CD14-positive monocyte (primary cell): ENCODE data around the gene RGS11. TPM values are rescaled to one million over a fixed set of nuclear protein-coding genes. Genes with fewer than 3 reads are reported as not detected.

Experiments
- DNase-seq, 3 donors: peaks; one replicate each; pipeline ENCODE4 v3.0.0-alpha.2; 2011 to 2022
- H2AFZ ChIP-seq: 2 replicates; pipeline ENCODE4 v1.6.0; 2012; ENCODE audit warnings: mild to moderate bottlenecking, low read depth, low read length, inconsistent platforms; ENCODE audit not compliant: insufficient read depth, poor library complexity, severe bottlenecking
- H3K27ac ChIP-seq, 2 donors: 1 replicate in 1 of 2; 2 replicates in 1 of 2; pipeline ENCODE4 v1.5.1; 2012 to 2013; ENCODE audit warnings: low read length in 2 of 2, control low read depth in 1 of 2, inconsistent platforms in 1 of 2, low read depth in 1 of 2, mild to moderate bottlenecking in 1 of 2
- H3K27me3 ChIP-seq, 2 donors: one replicate each; pipeline versions ENCODE4 v1.6.0 to v1.6.1; 2011 to 2013; ENCODE audit warnings: low read length in 2 of 2; ENCODE audit not compliant: control insufficient read depth in 2 of 2, insufficient read depth in 2 of 2
- H3K36me3 ChIP-seq, 2 donors: replicated peaks in 1 of 2; 1 replicate in 1 of 2; 2 replicates in 1 of 2; pipeline versions ENCODE4 v1.5.1 to v1.6.1; 2012 to 2013; ENCODE audit warnings: low read length in 2 of 2, control low read depth in 1 of 2, inconsistent platforms in 1 of 2, mild to moderate bottlenecking in 1 of 2; ENCODE audit not compliant: insufficient read depth in 2 of 2, control insufficient read depth in 1 of 2
- H3K4me1 ChIP-seq, 2 donors: 1 replicate in 1 of 2; 2 replicates in 1 of 2; pipeline versions ENCODE4 v1.5.1 to v1.6.1; 2012 to 2013; ENCODE audit warnings: low read length in 2 of 2, control low read depth in 1 of 2, inconsistent platforms in 1 of 2, mild to moderate bottlenecking in 1 of 2, moderate library complexity in 1 of 2; ENCODE audit not compliant: insufficient read depth in 2 of 2, control insufficient read depth in 1 of 2
- H3K4me2 ChIP-seq: replicated peaks from 2 replicates; pipeline ENCODE3; 2012; ENCODE audit warnings: low read length, moderate library complexity, mild to moderate bottlenecking; ENCODE audit not compliant: poor library complexity, severe bottlenecking; ENCODE audit errors: extremely low read depth
- H3K4me3 ChIP-seq, 3 experiments: fragments of 200-600 bp in 1 of 3; sonication (generic) in 1 of 3; replicated peaks in 1 of 3; 1 replicate in 2 of 3; 2 replicates in 1 of 3; pipeline ENCODE4 v1.5.1; 2011 to 2013; ENCODE audit warnings: low read length in 3 of 3, mild to moderate bottlenecking in 3 of 3, control low read depth in 2 of 3, low read depth in 2 of 3, inconsistent platforms in 1 of 3, moderate library complexity in 1 of 3
- H3K79me2 ChIP-seq: 2 replicates; pipeline ENCODE4 v1.6.0; 2012; ENCODE audit warnings: mild to moderate bottlenecking, control low read depth, inconsistent platforms, low read length, moderate library complexity; ENCODE audit not compliant: insufficient read depth
- H3K9ac ChIP-seq: 2 replicates; pipeline ENCODE4 v1.6.0; 2017; ENCODE audit warnings: low read length, mild to moderate bottlenecking; ENCODE audit not compliant: insufficient read depth, poor library complexity, severe bottlenecking
- H3K9me3 ChIP-seq, 2 donors: replicated peaks in 1 of 2; 1 replicate in 1 of 2; 2 replicates in 1 of 2; pipeline versions ENCODE4 v1.5.1 to v1.6.1; 2012 to 2013; ENCODE audit warnings: low read length in 2 of 2, control low read depth in 1 of 2; ENCODE audit not compliant: control insufficient read depth in 1 of 2, insufficient read depth in 1 of 2
- H4K20me1 ChIP-seq: 2 replicates; pipeline ENCODE4 v1.6.0; 2012; ENCODE audit warnings: mild to moderate bottlenecking, low read length, control low read depth, moderate library complexity; ENCODE audit not compliant: insufficient read depth
- H3K27ac Mint-ChIP-seq, 7 donors: one replicate each; pipeline ENCODE4 v1.8.0; 2020; ENCODE audit warnings: mild to moderate bottlenecking in 7 of 7, mixed read lengths in 7 of 7, moderate library complexity in 6 of 7, inconsistent platforms in 2 of 7
- H3K27me3 Mint-ChIP-seq, 3 donors: one replicate each; pipeline ENCODE4 v1.8.0; 2021 to 2022; ENCODE audit warnings: low read depth in 3 of 3, mild to moderate bottlenecking in 3 of 3, mixed read lengths in 3 of 3, moderate library complexity in 3 of 3, inconsistent platforms in 1 of 3
- H3K36me3 Mint-ChIP-seq, 2 donors: one replicate each; pipeline ENCODE4 v1.8.0; 2020; ENCODE audit warnings: mixed read lengths in 2 of 2, inconsistent platforms in 1 of 2, mild to moderate bottlenecking in 1 of 2
- H3K4me1 Mint-ChIP-seq: one replicate; pipeline ENCODE4 v1.8.0; 2020; ENCODE audit warnings: mild to moderate bottlenecking, mixed read lengths
- H3K4me3 Mint-ChIP-seq, 2 donors: one replicate each; pipeline ENCODE4 v1.8.0; 2020; ENCODE audit warnings: mild to moderate bottlenecking in 2 of 2, mixed read lengths in 2 of 2, moderate library complexity in 1 of 2
- H3K9me3 Mint-ChIP-seq, 7 donors: one replicate each; pipeline ENCODE4 v1.8.0; 2020 to 2022; ENCODE audit warnings: mixed read lengths in 7 of 7, mild to moderate bottlenecking in 6 of 7, moderate library complexity in 6 of 7, inconsistent platforms in 2 of 7
- WGBS: methylation state at CpG from one replicate; pipeline ENCODE4 v1.1.5; 2013; ENCODE audit warnings: missing lambda C conversion rate; ENCODE audit not compliant: insufficient coverage; 5-methylcytosine and 5-hydroxymethylcytosine counted together
- intact Hi-C, 2 donors: fragments of 100-400 bp; cut with micrococcal nuclease; formaldehyde crosslinking; loops; one replicate each; pipeline versions ENCODE4 v1.15.0 to v1.15.1; 2023
- polyA plus RNA-seq, 3 donors: library from polyadenylated mRNA; depleted of rRNA in 1 of 3; unstranded in 2 of 3; stranded (reverse) in 1 of 3; fragments of 300-500 nt in 2 of 3; fragments of >200 nt in 1 of 3; fragmentation: Illumina TruSeq in 2 of 3; gene quantifications; 1 replicate in 2 of 3; 2 replicates in 1 of 3; pipeline ENCODE4 v1.2.3, GENCODE V29; 2012 to 2021
- TF ChIP-seq, protein P1 (sequence below): fragments of 200-600 bp; IDR thresholded peaks from one replicate; pipeline ENCODE4 v1.8.0; 2022; ENCODE audit warnings: antibody characterized with exemption, mild to moderate bottlenecking

The RGS11 gene
- polyA plus RNA-seq, 3 donors, result 0.07 TPM; not detected in 2

- peaks cover 9 to 54% of the 10 kb centered on the region in 2 donors for H3K27me3 ChIP-seq
- TF ChIP-seq, protein P1, sequence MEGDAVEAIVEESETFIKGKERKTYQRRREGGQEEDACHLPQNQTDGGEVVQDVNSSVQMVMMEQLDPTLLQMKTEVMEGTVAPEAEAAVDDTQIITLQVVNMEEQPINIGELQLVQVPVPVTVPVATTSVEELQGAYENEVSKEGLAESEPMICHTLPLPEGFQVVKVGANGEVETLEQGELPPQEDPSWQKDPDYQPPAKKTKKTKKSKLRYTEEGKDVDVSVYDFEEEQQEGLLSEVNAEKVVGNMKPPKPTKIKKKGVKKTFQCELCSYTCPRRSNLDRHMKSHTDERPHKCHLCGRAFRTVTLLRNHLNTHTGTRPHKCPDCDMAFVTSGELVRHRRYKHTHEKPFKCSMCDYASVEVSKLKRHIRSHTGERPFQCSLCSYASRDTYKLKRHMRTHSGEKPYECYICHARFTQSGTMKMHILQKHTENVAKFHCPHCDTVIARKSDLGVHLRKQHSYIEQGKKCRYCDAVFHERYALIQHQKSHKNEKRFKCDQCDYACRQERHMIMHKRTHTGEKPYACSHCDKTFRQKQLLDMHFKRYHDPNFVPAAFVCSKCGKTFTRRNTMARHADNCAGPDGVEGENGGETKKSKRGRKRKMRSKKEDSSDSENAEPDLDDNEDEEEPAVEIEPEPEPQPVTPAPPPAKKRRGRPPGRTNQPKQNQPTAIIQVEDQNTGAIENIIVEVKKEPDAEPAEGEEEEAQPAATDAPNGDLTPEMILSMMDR, result no peak
- no peak overlapping the region for H3K27ac Mint-ChIP-seq
- H3K27me3 Mint-ChIP-seq, result peaks cover 45 to 71% (median 63%) of the 10 kb centered on the region in 3 donors
- H3K79me2 ChIP-seq, result no peaks in the 10 kb centered on the region
- peaks cover 2% of the 10 kb centered on the region for H3K4me1 Mint-ChIP-seq
- peaks cover 0 to 5% (median 4%) of the 10 kb centered on the region in 7 donors for H3K9me3 Mint-ChIP-seq
- H3K4me3 Mint-ChIP-seq, result peak overlapping the region in 1 of 2 donors; percentile 10
- H3K9ac ChIP-seq, result no peak overlapping the region
- intact Hi-C loops, result no loop called here
- no peak overlapping the region for H3K4me2 ChIP-seq
- H3K27ac ChIP-seq, result no peak overlapping the region
- H3K36me3 Mint-ChIP-seq, result no peaks in the 10 kb centered on the region
- no peaks in the 10 kb centered on the region for H3K36me3 ChIP-seq
- H3K4me3 ChIP-seq, result no peak overlapping the region
- H3K4me1 ChIP-seq, result peaks cover 3 to 6% of the 10 kb centered on the region in 2 donors
- no peak overlapping the region for H2AFZ ChIP-seq
- H3K9me3 ChIP-seq, result peaks cover 0 to 12% of the 10 kb centered on the region in 2 donors
- no peak for DNase-seq
- 90% methylated on average over 5 of the region's 7 CpGs for WGBS
- no peaks in the 10 kb centered on the region for H4K20me1 ChIP-seq
Observed at GRCh38 chr16:279531-279930, 3.8 kb upstream of the RGS11 start.

DNA sequence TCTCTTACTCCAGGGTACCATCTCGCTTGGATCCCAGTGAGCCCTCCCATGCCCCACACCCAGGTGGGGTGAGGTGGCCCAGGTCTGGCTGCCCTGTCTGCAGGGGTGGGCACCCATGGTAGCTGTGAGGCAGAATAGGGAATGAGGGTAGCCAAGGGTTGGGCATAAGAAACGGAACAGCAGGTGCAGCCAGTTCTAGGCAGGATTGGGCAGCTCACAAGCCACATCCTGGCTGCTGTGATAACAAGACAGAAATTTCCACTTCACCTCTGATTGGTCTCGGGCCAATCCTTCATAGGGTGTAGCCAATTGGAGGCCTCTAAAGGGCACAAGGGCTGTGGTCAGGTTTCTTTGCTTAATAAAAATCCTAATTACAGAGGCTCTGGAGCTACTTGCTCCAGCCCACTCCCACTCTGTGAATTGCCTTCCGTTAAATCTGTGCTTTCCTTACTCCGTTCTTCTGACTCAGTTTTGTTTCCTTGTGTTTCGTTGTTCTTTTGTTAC, 3.2 kb upstream of the RGS11 start:
- H3K27me3 Mint-ChIP-seq, result peaks cover 45 to 77% (median 69%) of the 10 kb centered on the region in 3 donors
- peaks cover 2% of the 10 kb centered on the region for H3K4me1 Mint-ChIP-seq
- TF ChIP-seq, protein P1, result no peak
- Histone ChIP-seq H3K27ac (no peak overlapping the region), H3K4me1 (peaks cover 3 to 6% of the 10 kb centered on the region in 2 donors), H3K36me3 (no peaks in the 10 kb centered on the region), H3K9ac (no peak overlapping the region), H3K9me3 (peaks cover 0 to 12% of the 10 kb centered on the region in 2 donors), H3K27me3 (peaks cover 9 to 59% of the 10 kb centered on the region in 2 donors), H3K79me2 (no peaks in the 10 kb centered on the region), H2AFZ (no peak overlapping the region), H4K20me1 (no peaks in the 10 kb centered on the region), H3K4me2 (no peak overlapping the region), H3K4me3 (no peak overlapping the region)
- peak overlapping the region in 1 of 2 donors; percentile 10 for H3K4me3 Mint-ChIP-seq
- WGBS, result 35% methylated on average over 4 of the region's 6 CpGs
- H3K36me3 Mint-ChIP-seq, result no peaks in the 10 kb centered on the region
- DNase-seq, result no peak
- peaks cover 0 to 5% (median 4%) of the 10 kb centered on the region in 7 donors for H3K9me3 Mint-ChIP-seq
- intact Hi-C loops, result no loop called here
- no peak overlapping the region for H3K27ac Mint-ChIP-seq
